ENCODE measurements around the gene SRPRB. TPM values are rescaled to one million over a fixed set of nuclear protein-coding genes. Genes with fewer than 3 reads are reported as not detected.

The SRPRB gene
- total and polyA plus RNA-seq, 3 experiments from 2014 or later, result 60.0 to 129 (median 128) TPM

DNA sequence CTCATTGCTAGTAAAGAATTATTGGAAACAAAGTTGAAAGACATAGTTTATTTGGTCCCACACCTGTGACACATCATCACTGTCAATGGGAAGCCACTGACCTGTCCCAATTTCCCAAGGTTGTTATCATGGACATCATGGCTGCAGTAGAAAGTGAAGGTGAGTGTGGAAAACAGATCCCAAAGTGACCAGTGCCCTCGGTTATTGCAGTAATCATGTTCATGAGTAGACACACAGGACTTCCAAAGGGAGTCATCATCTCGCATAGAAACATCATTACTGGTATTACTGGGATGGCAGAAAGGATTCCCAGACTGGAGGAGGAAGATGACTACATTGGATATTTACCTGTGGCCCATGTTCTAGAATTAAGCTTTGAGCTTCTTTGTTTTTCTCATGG, 44.7 kb upstream of the SRPRB start:
- H3K27me3 ChIP-seq (ENCODE audit: insufficient read depth, low read length, poor library complexity, severe bottlenecking), result no peaks in the 10 kb centered on the region
- POLR2A ChIA-PET, result no interaction called here
- H3K36me3 ChIP-seq (ENCODE audit: insufficient read depth, low read length), result no peaks in the 10 kb centered on the region
- H3K9me3 ChIP-seq (ENCODE audit: low read length), result no peaks in the 10 kb centered on the region
- H3K4me3 Mint-ChIP-seq, result no peak overlapping the region
- H3K4me1 Mint-ChIP-seq, result no peaks in the 10 kb centered on the region
- H3K36me3 Mint-ChIP-seq, result no peaks in the 10 kb centered on the region
- peaks cover 9 to 29% of the 10 kb centered on the region in 2 donors for H3K27me3 Mint-ChIP-seq
- no peak for DNase-seq
- no peaks in the 10 kb centered on the region for H3K4me1 ChIP-seq (ENCODE audit: insufficient read depth, low read length)
- H3K27ac ChIP-seq (ENCODE audit: low read depth, low read length), result no peak overlapping the region
- CTCF ChIA-PET, result no interaction called here
- H3K9me3 Mint-ChIP-seq, result no peaks in the 10 kb centered on the region
- H3K4me3 ChIP-seq (ENCODE audit: low read length), result no peak overlapping the region
- no peak overlapping the region for H3K27ac Mint-ChIP-seq

DNA sequence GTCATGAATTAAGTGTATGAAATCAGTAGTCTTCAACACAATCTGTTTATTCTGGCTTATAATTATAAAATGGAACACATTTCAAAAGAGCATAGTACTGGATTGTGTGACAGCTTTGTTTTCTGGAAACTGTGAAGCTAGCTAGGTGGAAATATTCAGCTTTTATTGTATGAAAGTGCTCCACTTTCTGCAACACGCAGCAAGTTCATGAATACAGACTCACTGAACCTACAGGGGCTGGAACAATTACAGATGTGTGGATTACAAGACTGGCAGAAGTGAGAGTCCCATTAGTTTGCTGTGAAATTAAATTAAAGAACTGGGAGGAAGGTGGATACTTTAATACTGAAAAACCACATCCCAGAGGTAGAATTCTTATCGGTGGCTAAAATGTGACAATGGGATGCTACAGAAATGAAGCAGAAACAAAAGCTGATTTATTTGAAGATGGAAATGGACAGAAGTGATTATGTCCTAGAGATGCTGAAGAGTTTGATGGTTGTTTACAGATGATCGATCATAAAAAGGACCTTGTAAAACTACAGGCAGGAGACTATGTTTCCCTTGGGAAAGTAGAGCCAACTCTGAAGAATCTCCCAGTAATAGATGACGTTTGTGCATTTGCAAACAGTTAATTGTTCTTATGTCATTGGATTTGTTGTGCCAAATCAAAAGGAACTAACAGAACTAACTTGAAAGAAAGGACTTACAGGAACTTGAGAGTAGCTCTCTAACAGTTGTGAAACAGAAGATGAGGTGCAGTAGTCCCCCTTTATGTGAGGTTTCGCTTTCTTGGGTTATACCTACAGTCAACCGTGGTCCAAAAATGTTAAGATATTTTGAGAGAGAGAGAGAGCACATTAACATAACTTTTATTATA, 43.8 kb upstream of the SRPRB start:
- Mint-ChIP-seq H3K4me1 (no peaks in the 10 kb centered on the region), H3K9me3 (no peaks in the 10 kb centered on the region), H3K27me3 (peaks cover 7 to 36% of the 10 kb centered on the region in 2 donors), H3K36me3 (no peaks in the 10 kb centered on the region), H3K4me3 (no peak overlapping the region), H3K27ac (no peak overlapping the region)
- H3K27me3 ChIP-seq (ENCODE audit: insufficient read depth, low read length, poor library complexity, severe bottlenecking), result no peaks in the 10 kb centered on the region
- H3K9me3 ChIP-seq (ENCODE audit: low read length), result no peaks in the 10 kb centered on the region
- no peaks in the 10 kb centered on the region for H3K36me3 ChIP-seq (ENCODE audit: insufficient read depth, low read length)
- no peak overlapping the region for H3K4me3 ChIP-seq (ENCODE audit: low read length)
- ChIA-PET POLR2A (no interaction called here), CTCF (no interaction called here)
- DNase-seq, result no peak
- H3K27ac ChIP-seq (ENCODE audit: low read depth, low read length), result no peak overlapping the region
- H3K4me1 ChIP-seq (ENCODE audit: insufficient read depth, low read length), result no peaks in the 10 kb centered on the region

DNA sequence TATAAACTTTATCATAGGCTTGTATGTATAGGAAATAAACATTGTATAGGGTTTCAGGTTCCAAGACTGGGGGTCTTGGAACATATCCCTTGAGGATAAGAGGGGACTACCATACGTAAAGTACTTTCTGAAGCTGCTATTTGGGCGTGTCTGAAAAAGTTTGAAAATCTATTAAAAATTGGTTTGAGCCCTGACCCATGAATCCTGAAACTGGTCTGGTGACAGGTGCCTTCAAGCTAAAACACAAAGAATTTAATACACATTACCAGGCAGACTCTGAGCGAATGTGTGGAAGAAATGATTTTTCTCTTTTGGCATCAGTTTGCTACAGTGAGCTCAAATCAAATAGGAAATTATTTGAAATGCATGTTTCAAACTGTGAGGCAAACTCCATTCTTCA, 43.1 kb upstream of the SRPRB start:
- H3K36me3 ChIP-seq (ENCODE audit: insufficient read depth, low read length), result no peaks in the 10 kb centered on the region
- CTCF ChIA-PET, result no interaction called here

DNA sequence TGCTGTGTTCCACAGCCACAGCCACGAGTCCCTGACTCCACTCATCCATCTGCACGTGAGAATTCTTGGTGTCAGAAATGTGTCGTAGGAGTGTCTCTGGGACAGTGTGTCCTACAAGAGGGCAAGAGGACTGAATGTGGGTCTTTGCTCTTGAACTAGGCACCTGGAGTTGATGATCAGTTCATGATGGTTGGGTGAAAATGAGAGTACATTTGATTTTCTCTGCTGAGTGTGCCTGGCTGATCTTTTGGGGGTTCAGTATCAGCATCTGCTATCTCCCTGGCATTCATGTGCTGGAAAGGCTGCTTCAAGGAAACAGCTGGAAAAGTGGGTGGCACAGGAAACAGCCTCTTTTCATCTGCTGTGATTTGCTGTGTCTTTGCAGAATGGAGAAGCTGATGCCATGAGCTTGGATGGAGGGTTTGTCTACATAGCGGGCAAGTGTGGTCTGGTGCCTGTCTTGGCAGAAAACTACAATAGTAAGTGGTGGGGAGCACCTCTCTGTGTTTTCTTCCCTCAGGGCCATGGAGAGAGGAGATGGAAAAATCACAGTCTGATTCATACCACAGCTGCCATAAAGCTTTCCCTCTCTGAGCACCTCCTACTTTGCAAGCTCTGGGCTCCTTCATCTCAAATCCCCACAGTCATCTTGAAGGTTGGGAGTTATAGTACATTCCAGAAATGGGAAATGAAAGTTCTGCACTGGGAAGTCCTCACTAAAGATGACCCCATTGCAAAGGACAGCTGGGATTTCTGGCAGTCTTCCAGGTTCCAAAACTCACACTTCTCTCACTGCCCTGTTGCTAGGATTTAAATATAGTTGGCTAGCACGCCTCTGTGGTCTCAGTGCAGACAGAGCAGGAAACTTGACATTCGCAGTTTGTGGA, 41.6 kb upstream of the SRPRB start:
- Mint-ChIP-seq H3K4me3 (no peak overlapping the region), H3K4me1 (no peaks in the 10 kb centered on the region), H3K27me3 (peaks cover 3 to 14% of the 10 kb centered on the region in 2 donors), H3K36me3 (no peaks in the 10 kb centered on the region), H3K9me3 (no peaks in the 10 kb centered on the region), H3K27ac (no peak overlapping the region)
- H3K27ac ChIP-seq (ENCODE audit: low read depth, low read length), result no peak overlapping the region
- no peaks in the 10 kb centered on the region for H3K27me3 ChIP-seq (ENCODE audit: insufficient read depth, low read length, poor library complexity, severe bottlenecking)
- H3K4me3 ChIP-seq (ENCODE audit: low read length), result no peak overlapping the region
- ChIA-PET POLR2A (no interaction called here), CTCF (no interaction called here)
- no peaks in the 10 kb centered on the region for H3K36me3 ChIP-seq (ENCODE audit: insufficient read depth, low read length)
- no peak for DNase-seq
- no peaks in the 10 kb centered on the region for H3K4me1 ChIP-seq (ENCODE audit: insufficient read depth, low read length)
- H3K9me3 ChIP-seq (ENCODE audit: low read length), result no peaks in the 10 kb centered on the region

More for the DNA sequence above, 43.1 kb upstream of the SRPRB start:
- Histone ChIP-seq H3K4me3 (ENCODE audit: low read length) (no peak overlapping the region), H3K27me3 (ENCODE audit: insufficient read depth, low read length, poor library complexity, severe bottlenecking) (no peaks in the 10 kb centered on the region), H3K9me3 (ENCODE audit: low read length) (no peaks in the 10 kb centered on the region), H3K4me1 (ENCODE audit: insufficient read depth, low read length) (no peaks in the 10 kb centered on the region), H3K27ac (ENCODE audit: low read depth, low read length) (no peak overlapping the region)
- DNase-seq, result no peak
- no peak overlapping the region for H3K27ac Mint-ChIP-seq
- H3K4me1 Mint-ChIP-seq, result no peaks in the 10 kb centered on the region
- POLR2A ChIA-PET, result no interaction called here
- H3K4me3 Mint-ChIP-seq, result no peak overlapping the region
- no peaks in the 10 kb centered on the region for H3K36me3 Mint-ChIP-seq
- peaks cover 3 to 29% of the 10 kb centered on the region in 2 donors for H3K27me3 Mint-ChIP-seq
- H3K9me3 Mint-ChIP-seq, result no peaks in the 10 kb centered on the region

DNA sequence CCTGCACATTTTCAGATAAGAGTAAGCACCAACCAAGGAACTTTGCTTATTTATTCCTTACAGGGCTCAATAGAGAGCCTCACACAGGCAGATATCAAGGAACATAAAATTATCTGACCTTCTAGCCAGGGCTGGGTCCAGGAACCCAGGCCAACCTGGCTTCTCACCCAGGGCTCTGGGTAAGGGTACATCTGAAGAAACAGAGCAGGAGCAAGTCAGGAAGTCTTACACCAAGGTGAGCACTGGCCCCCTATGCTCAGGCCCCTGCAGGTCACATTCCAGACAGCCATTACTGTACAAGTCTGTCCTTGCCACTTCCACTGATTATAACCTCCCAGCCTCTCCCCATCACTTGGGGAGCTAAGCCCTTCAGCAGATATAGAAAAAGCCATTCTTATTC, 40.4 kb upstream of the SRPRB start:
- no peaks in the 10 kb centered on the region for H3K36me3 ChIP-seq (ENCODE audit: insufficient read depth, low read length)
- H3K27ac Mint-ChIP-seq, result no peak overlapping the region
- H3K9me3 ChIP-seq (ENCODE audit: low read length), result no peaks in the 10 kb centered on the region
- CTCF ChIA-PET, result no interaction called here
- H3K27me3 ChIP-seq (ENCODE audit: insufficient read depth, low read length, poor library complexity, severe bottlenecking), result no peaks in the 10 kb centered on the region
- no peaks in the 10 kb centered on the region for H3K9me3 Mint-ChIP-seq
- H3K4me1 Mint-ChIP-seq, result no peaks in the 10 kb centered on the region
- no peaks in the 10 kb centered on the region for H3K36me3 Mint-ChIP-seq
- peaks cover 3 to 13% of the 10 kb centered on the region in 2 donors for H3K27me3 Mint-ChIP-seq
- H3K4me1 ChIP-seq (ENCODE audit: insufficient read depth, low read length), result no peaks in the 10 kb centered on the region
- H3K4me3 ChIP-seq (ENCODE audit: low read length), result no peak overlapping the region
- POLR2A ChIA-PET, result no interaction called here
- DNase-seq, result no peak
- no peak overlapping the region for H3K27ac ChIP-seq (ENCODE audit: low read depth, low read length)
- no peak overlapping the region for H3K4me3 Mint-ChIP-seq

DNA sequence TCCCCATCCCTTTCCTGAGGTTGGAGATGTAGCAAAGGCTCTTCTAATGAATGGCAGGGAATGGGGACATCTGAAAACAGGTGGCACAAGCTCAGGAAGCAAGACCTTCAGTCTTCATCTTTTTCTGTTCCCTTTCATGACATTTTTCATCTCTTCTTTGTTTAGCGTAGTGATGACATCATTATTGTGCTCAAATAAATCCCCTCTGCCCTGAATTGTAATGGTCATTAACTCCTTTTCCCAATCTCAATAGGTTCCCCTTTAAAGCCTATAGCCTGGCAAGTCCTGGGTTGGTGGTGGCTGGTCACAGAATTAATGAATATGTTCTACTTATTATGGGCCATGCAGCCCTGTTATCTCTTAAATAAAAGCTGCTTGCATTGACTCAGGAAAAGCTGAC, 38.0 kb upstream of the SRPRB start:
- Mint-ChIP-seq H3K27ac (no peak overlapping the region), H3K36me3 (no peaks in the 10 kb centered on the region), H3K4me1 (no peaks in the 10 kb centered on the region), H3K9me3 (no peaks in the 10 kb centered on the region), H3K4me3 (no peak overlapping the region), H3K27me3 (peaks cover 3 to 16% of the 10 kb centered on the region in 2 donors)
- no peaks in the 10 kb centered on the region for H3K9me3 ChIP-seq (ENCODE audit: low read length)
- no peak overlapping the region for H3K4me3 ChIP-seq (ENCODE audit: low read length)
- no peak overlapping the region for H3K27ac ChIP-seq (ENCODE audit: low read depth, low read length)
- H3K4me1 ChIP-seq (ENCODE audit: insufficient read depth, low read length), result no peaks in the 10 kb centered on the region
- DNase-seq, result no peak
- ChIA-PET CTCF (no interaction called here), POLR2A (no interaction called here)
- H3K36me3 ChIP-seq (ENCODE audit: insufficient read depth, low read length), result no peaks in the 10 kb centered on the region
- H3K27me3 ChIP-seq (ENCODE audit: insufficient read depth, low read length, poor library complexity, severe bottlenecking), result no peaks in the 10 kb centered on the region

DNA sequence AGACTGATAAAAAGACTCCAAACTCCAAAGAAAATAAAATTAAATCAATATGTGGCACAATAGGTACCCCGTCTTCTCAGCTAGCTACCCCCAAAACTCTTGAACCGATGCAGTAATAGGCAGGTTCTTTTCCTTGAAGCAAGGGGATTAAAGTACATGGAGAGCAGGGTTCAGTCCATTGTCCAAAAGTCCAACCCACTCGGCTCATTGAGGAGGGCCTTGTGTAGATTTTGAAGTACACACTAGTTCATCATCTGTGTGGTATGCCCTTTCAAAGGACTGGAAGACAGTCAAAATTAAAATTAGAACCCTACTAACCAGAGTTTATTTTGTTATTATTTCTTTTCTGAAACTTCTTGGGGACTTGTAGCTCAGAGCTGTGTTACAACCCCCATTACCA, 36.1 kb upstream of the SRPRB start:
- Mint-ChIP-seq H3K4me3 (no peak overlapping the region), H3K36me3 (no peaks in the 10 kb centered on the region), H3K27ac (no peak overlapping the region), H3K9me3 (no peaks in the 10 kb centered on the region), H3K27me3 (peaks cover 6 to 24% of the 10 kb centered on the region in 2 donors), H3K4me1 (no peaks in the 10 kb centered on the region)
- DNase-seq, result no peak
- H3K27ac ChIP-seq (ENCODE audit: low read depth, low read length), result no peak overlapping the region
- H3K27me3 ChIP-seq (ENCODE audit: insufficient read depth, low read length, poor library complexity, severe bottlenecking), result peaks cover 4% of the 10 kb centered on the region
- POLR2A ChIA-PET, result no interaction called here
- no peak overlapping the region for H3K4me3 ChIP-seq (ENCODE audit: low read length)
- CTCF ChIA-PET, result no interaction called here
- no peaks in the 10 kb centered on the region for H3K9me3 ChIP-seq (ENCODE audit: low read length)
- H3K36me3 ChIP-seq (ENCODE audit: insufficient read depth, low read length), result no peaks in the 10 kb centered on the region
- no peaks in the 10 kb centered on the region for H3K4me1 ChIP-seq (ENCODE audit: insufficient read depth, low read length)

DNA sequence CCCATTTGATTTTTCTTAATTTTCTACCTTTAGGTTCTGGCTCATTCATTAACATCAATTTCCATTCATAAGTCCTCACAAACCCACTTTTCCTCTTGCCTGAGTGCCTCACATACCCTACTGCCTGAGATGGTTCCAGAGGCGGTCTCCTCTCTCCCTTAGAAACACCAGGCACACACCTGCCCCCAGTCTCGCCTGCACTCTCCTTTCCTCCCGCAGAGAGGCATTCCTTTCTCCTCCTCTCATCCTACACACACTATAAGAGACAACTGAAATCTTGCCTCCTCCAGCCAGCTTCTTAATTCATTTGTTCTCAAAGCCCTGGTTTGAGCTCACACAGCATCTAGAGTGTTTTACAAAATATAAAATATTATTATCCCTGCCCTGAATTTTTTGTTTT, 31.9 kb upstream of the SRPRB start:
- H3K4me3 Mint-ChIP-seq, result no peak overlapping the region
- H3K9me3 Mint-ChIP-seq, result no peaks in the 10 kb centered on the region
- Histone ChIP-seq H3K27me3 (ENCODE audit: insufficient read depth, low read length, poor library complexity, severe bottlenecking) (peaks cover 4% of the 10 kb centered on the region), H3K27ac (ENCODE audit: low read depth, low read length) (no peak overlapping the region), H3K4me3 (ENCODE audit: low read length) (no peak overlapping the region), H3K9me3 (ENCODE audit: low read length) (no peaks in the 10 kb centered on the region), H3K4me1 (ENCODE audit: insufficient read depth, low read length) (no peaks in the 10 kb centered on the region), H3K36me3 (ENCODE audit: insufficient read depth, low read length) (no peaks in the 10 kb centered on the region)
- CTCF ChIA-PET, result no interaction called here
- no peaks in the 10 kb centered on the region for H3K4me1 Mint-ChIP-seq
- DNase-seq, result no peak
- H3K27me3 Mint-ChIP-seq, result peaks cover 15 to 45% of the 10 kb centered on the region in 2 donors
- no peak overlapping the region for H3K27ac Mint-ChIP-seq
- no peaks in the 10 kb centered on the region for H3K36me3 Mint-ChIP-seq
- POLR2A ChIA-PET, result no interaction called here
